ENCODE data around the gene PRR18. TPM values are rescaled to one million over a fixed set of nuclear protein-coding genes. Genes with fewer than 3 reads are reported as not detected.
A peak's percentile ranks its signal among the peaks of the same experiment; 100 is the strongest.

PRR18 gene
- total RNA-seq, 1 donor from 2014 or later = under 0.01 TPM

DNA sequence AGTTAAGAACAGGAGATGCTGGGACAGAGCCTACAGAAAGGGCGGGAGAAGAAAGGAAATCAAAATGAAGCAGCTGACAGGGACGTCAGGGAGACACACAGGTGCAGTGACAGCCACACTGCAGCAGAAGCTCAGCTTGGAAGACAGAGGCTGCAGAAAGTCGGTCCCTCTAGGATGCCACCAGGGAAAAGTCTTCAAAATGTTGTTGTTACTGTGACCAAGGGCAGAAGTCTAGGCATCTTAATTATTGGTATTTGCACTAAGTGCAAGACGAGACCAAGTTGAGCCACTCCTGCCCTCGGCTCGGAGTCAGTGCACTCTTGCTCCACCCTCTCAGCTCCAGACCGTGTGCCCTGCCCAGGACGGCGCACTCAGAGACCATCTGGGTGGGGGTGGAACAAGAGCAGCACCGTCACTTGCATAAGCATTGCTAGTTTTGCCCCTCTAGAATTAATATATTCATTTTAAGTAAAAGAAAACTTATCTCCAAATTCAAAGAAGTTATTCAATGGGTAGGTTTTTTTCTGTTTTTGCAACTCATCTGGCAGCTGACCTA is 2.6 kb downstream of the PRR18 start:
- Histone ChIP-seq H3K36me3 (ENCODE audit: control insufficient read depth, insufficient read depth, low read length) (no peaks in the 10 kb centered on the region), H3K4me3 (ENCODE audit: low read depth, low read length) (no peak overlapping the region), H3K27me3 (ENCODE audit: control insufficient read depth, insufficient read depth, low read length) (peaks cover 17% of the 10 kb centered on the region)
- TF ChIP-seq, protein P1, sequence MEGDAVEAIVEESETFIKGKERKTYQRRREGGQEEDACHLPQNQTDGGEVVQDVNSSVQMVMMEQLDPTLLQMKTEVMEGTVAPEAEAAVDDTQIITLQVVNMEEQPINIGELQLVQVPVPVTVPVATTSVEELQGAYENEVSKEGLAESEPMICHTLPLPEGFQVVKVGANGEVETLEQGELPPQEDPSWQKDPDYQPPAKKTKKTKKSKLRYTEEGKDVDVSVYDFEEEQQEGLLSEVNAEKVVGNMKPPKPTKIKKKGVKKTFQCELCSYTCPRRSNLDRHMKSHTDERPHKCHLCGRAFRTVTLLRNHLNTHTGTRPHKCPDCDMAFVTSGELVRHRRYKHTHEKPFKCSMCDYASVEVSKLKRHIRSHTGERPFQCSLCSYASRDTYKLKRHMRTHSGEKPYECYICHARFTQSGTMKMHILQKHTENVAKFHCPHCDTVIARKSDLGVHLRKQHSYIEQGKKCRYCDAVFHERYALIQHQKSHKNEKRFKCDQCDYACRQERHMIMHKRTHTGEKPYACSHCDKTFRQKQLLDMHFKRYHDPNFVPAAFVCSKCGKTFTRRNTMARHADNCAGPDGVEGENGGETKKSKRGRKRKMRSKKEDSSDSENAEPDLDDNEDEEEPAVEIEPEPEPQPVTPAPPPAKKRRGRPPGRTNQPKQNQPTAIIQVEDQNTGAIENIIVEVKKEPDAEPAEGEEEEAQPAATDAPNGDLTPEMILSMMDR (IDR thresholded peaks at IDR 0.05; ENCODE audit: insufficient read depth, low read length, severe bottlenecking) = no peak
- DNase-seq (ENCODE audit: low read depth) = no peak
- no peak for FAIRE-seq

DNA sequence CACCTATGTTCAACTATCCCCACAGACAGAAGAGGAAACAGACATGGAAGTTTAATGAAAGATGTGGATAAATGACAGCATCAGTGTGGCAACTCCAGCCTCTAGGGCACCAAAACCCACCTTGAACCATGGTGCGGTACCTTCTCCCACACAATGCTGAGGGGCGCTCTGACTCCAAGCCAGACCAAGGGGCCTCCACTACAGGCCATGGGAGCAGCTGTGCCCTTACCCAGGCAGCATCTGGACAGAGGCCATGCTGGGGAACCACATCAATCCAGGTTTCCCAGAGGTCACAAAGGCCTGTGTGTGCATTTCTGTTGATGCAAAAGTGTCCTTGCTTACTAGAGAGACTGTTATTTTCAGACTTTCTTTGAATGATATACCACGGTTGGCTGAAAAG is 4.1 kb downstream of the PRR18 start:
- no peak for DNase-seq (ENCODE audit: low read depth)
- TF ChIP-seq, protein P1 (IDR thresholded peaks at IDR 0.05; ENCODE audit: insufficient read depth, low read length, severe bottlenecking) = no peak
- FAIRE-seq = no peak
- H3K36me3 ChIP-seq (ENCODE audit: control insufficient read depth, insufficient read depth, low read length) = no peaks in the 10 kb centered on the region
- peaks cover 14% of the 10 kb centered on the region for H3K27me3 ChIP-seq (ENCODE audit: control insufficient read depth, insufficient read depth, low read length)
- H3K4me3 ChIP-seq (ENCODE audit: low read depth, low read length) = no peak overlapping the region

DNA sequence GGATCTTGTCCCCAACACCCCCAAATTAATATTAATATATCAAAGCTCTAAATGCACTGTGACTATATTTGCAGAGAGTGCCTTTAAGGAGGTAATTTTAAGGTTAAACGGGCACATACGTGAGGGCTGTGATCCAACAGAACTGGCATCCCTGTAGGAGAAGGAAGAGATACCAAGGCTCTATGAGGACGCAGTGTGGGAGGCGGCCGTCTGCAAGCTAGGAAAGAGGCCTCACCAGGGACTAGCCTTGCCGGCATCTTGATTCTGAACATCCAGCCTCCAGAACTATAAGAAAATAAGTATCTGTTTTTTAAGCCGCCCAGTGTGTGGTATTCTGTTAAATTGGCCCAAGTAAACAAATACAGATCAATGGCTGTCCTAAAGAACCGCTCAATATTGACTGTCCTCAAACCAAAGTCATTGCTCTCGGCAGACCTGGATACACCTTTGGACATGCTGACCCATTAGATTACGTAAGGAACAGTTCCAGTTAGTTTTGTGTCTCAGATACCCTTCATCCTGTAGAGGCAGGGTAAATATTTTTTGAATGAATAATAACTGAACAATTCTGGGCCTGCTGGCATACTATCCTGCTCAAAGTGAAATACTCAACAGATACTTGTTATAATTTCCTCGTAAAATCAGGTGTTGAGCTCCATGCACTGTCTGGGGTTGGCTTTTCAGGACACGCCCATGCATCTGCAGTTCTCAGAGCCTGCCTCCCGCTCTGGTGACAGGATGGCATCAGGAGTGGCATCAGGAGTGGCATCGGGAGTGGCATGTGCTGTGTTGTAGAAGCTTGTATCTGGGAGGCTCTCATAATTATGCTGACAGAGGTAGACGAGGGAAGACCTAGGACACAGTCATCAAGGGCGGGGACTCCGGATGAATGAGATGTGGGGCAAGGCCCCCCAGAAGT is 6.3 kb downstream of the PRR18 start:
- TF ChIP-seq, protein P1 (IDR thresholded peaks at IDR 0.05; ENCODE audit: insufficient read depth, low read length, severe bottlenecking) = no peak

DNA sequence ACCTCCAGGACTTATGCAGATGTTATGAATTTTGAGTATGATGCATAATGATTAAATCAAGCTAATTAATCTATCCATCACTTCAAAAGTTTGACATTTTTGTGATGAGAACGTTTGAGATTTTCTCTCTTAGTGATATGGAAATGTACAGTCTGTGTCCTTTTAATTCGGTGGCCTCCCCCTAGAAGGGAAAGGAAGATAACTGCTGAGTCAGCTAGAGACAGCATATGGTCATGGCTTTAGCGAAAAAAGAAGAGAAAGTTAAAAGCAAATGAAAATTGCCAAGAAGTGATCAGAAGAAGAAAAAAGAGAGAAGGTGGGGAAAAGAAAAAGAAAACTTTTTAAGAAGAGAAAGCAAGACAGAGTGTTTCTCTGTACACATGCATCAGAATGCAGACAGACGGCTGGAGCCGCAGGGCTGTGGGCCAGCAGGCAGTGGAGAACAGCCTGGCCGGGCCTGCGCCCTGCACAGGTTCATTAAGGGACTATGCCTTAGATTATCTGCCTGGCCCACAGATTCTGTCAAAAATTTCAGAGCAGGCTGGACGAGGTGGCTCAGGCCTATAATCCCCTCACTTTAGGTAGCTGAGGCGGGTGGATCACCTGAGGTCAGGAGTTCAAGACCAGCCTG is 7.7 kb downstream of the PRR18 start:
- no peak for FAIRE-seq
- no peaks in the 10 kb centered on the region for H3K27me3 ChIP-seq (ENCODE audit: control insufficient read depth, insufficient read depth, low read length)
- TF ChIP-seq, protein P1 (IDR thresholded peaks at IDR 0.05; ENCODE audit: insufficient read depth, low read length, severe bottlenecking) = no peak

More for the DNA sequence above, 6.3 kb downstream of the PRR18 start:
- FAIRE-seq = no peak
- Histone ChIP-seq H3K27me3 (ENCODE audit: control insufficient read depth, insufficient read depth, low read length) (peaks cover 6% of the 10 kb centered on the region), H3K36me3 (ENCODE audit: control insufficient read depth, insufficient read depth, low read length) (no peaks in the 10 kb centered on the region), H3K4me3 (ENCODE audit: low read depth, low read length) (no peak overlapping the region)
- DNase-seq (ENCODE audit: low read depth) = peak; percentile 71

DNA sequence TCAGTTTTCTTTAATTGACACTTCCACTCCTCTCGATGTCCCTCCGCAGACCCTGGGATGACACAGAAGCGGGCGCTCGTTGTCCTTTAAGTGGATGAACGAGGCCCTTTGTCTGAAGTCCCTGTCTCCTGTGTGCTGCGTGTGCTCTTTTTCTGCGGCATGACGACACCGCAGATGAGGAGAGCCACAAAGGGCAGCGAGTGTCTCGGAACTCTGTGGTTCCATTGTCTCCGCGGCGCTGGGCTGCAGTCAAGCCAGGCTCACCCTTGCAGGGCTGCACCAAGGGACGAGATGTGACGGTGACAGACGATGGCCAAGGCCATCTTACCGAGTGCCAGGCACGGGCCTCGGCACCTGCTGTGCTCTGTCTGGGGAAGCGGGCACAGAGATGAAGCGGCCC is 10.6 kb downstream of the PRR18 start:
- TF ChIP-seq, protein P1 (IDR thresholded peaks at IDR 0.05; ENCODE audit: insufficient read depth, low read length, severe bottlenecking) = no peak
- Histone ChIP-seq H3K27me3 (ENCODE audit: control insufficient read depth, insufficient read depth, low read length) (no peaks in the 10 kb centered on the region), H3K4me3 (ENCODE audit: low read depth, low read length) (no peak overlapping the region), H3K36me3 (ENCODE audit: control insufficient read depth, insufficient read depth, low read length) (no peaks in the 10 kb centered on the region)
- FAIRE-seq (no peak), DNase-seq (ENCODE audit: low read depth) (no peak)

More for the DNA sequence above, 7.7 kb downstream of the PRR18 start:
- no peaks in the 10 kb centered on the region for H3K36me3 ChIP-seq (ENCODE audit: control insufficient read depth, insufficient read depth, low read length)
- no peak overlapping the region for H3K4me3 ChIP-seq (ENCODE audit: low read depth, low read length)
- DNase-seq (ENCODE audit: low read depth) = no peak
